Left cardiac atrium (tissue), 4 donors: ENCODE results near the gene AFAP1L1. TPM values are rescaled to one million over a fixed set of nuclear protein-coding genes. Genes with fewer than 3 reads are reported as not detected.

Experiments used
- ATAC-seq, 2 donors: fragments of 200-7000 bp; cut with Tn5 transposase; one replicate each; pipeline ENCODE4 v1.9.1; 2020; ENCODE audit warnings: mild to moderate bottlenecking in 2 of 2, moderate library complexity in 2 of 2
- DNase-seq: peaks from one replicate; pipeline ENCODE4 v3.0.0-alpha.2; 2020
- intact Hi-C, 2 donors: fragments of 100-400 bp; cut with DNase I; formaldehyde crosslinking; loops; one replicate each; pipeline versions ENCODE4 v1.14.1 to v1.15.1; 2022 to 2023
- total RNA-seq, 2 donors: library from RNA; stranded (reverse); fragmentation: NEBNext Ultra II Directional; extraction: Animal tissue kit (Norgen Biotek cat#: 25700); gene quantifications; one replicate each; pipeline ENCODE4 v1.2.1, GENCODE V29; 2021
- donor health status: DM: no; HTN: yes; CAD: no.
- donor health status: DM: no; HTN: yes; CAD: no; lungs with severe emphysema.
- donor health status: DM: yes; HTN: yes; CAD: no.
- donor health status: Dilated cardiomyopathy.

Gene AFAP1L1
- total RNA-seq, 2 donors from 2014 or later = 32.8 to 38.6 TPM

- DNase-seq (no peak), ATAC-seq (no peak)
- intact Hi-C loops = no loop called here
Observed at GRCh38 chr5:149303210-149303609, 31.6 kb downstream of the AFAP1L1 start.

- DNase-seq = no peak
- intact Hi-C loops = no loop called here
- peak; percentile 21 to 55 for ATAC-seq
Observed at GRCh38 chr5:149304195-149305078, 32.8 kb downstream of the AFAP1L1 start.

- no peak for ATAC-seq
- intact Hi-C loops = no loop called here
- no peak for DNase-seq
Observed at GRCh38 chr5:149309354-149309753, 37.7 kb downstream of the AFAP1L1 start.

- no peak for ATAC-seq
- intact Hi-C loops = no loop called here
Observed at GRCh38 chr5:149310488-149310887, 38.8 kb downstream of the AFAP1L1 start.

GRCh38 chr5:149310947-149311658 lies 39.4 kb downstream of the AFAP1L1 start:
- DNase-seq (peak; percentile 85), ATAC-seq (peak; percentile 12 to 66)

More at GRCh38 chr5:149310488-149310887, 38.8 kb downstream of the AFAP1L1 start:
- DNase-seq = no peak

GRCh38 chr5:149313151-149313841 lies 41.6 kb downstream of the AFAP1L1 start:
- intact Hi-C loops = no loop called here
- ATAC-seq (no peak), DNase-seq (no peak)

More at GRCh38 chr5:149310947-149311658, 39.4 kb downstream of the AFAP1L1 start:
- intact Hi-C loops = no loop called here

GRCh38 chr5:149314571-149315111 lies 43.0 kb downstream of the AFAP1L1 start:
- DNase-seq = no peak
- intact Hi-C loops = loop anchor here in 1 of 2 donors (2.0 to 5.0 kb wide), 2 partner anchors 53 to 250 kb away; no protein-coding TSS in a partner anchor
- no peak for ATAC-seq

- DNase-seq = no peak
- no peak for ATAC-seq
- intact Hi-C loops = loop anchor here in 1 of 2 donors (2.0 to 5.0 kb wide), 2 partner anchors 52 to 249 kb away; no protein-coding TSS in a partner anchor
Observed at GRCh38 chr5:149315753-149316152, 44.1 kb downstream of the AFAP1L1 start.

- intact Hi-C loops = loop anchor here in 1 of 2 donors (5.0 kb wide), 1 partner anchor 50 kb away; no protein-coding TSS in a partner anchor
- ATAC-seq (no peak), DNase-seq (no peak)
Observed at GRCh38 chr5:149317281-149318048, 45.8 kb downstream of the AFAP1L1 start.

- DNase-seq (no peak), ATAC-seq (no peak)
- intact Hi-C loops = loop anchor here in 1 of 2 donors (5.0 kb wide), 1 partner anchor 48 kb away; no protein-coding TSS in a partner anchor
Observed at GRCh38 chr5:149319174-149319573, 47.5 kb downstream of the AFAP1L1 start.

GRCh38 chr5:149320791-149321330 lies 49.2 kb downstream of the AFAP1L1 start:
- DNase-seq (peak; percentile 93), ATAC-seq (peak; percentile 94 to 95)
- intact Hi-C loops = no loop called here

GRCh38 chr5:149322518-149322917 lies 50.9 kb downstream of the AFAP1L1 start:
- DNase-seq = no peak
- intact Hi-C loops = no loop called here
- no peak for ATAC-seq

- DNase-seq = no peak
- no peak for ATAC-seq
- intact Hi-C loops = no loop called here
Observed at GRCh38 chr5:149323210-149323609, 51.6 kb downstream of the AFAP1L1 start.

GRCh38 chr5:149323621-149324205 lies 52.1 kb downstream of the AFAP1L1 start:
- ATAC-seq = peak in 1 of 2 donors; percentile 30
- intact Hi-C loops = no loop called here

GRCh38 chr5:149324641-149325040 lies 53.0 kb downstream of the AFAP1L1 start:
- no peak for DNase-seq
- intact Hi-C loops = no loop called here
- peak in 1 of 2 donors; percentile 10 for ATAC-seq

More at GRCh38 chr5:149323621-149324205, 52.1 kb downstream of the AFAP1L1 start:
- no peak for DNase-seq

- no peak for DNase-seq
- no peak for ATAC-seq
- intact Hi-C loops = no loop called here
Observed at GRCh38 chr5:149325166-149325735, 53.6 kb downstream of the AFAP1L1 start.

GRCh38 chr5:149325894-149326293 lies 54.2 kb downstream of the AFAP1L1 start:
- no peak for ATAC-seq
- DNase-seq = no peak
- intact Hi-C loops = no loop called here
